ENCODE data around the gene TNFRSF8. TPM values are rescaled to one million over a fixed set of nuclear protein-coding genes. Genes with fewer than 3 reads are reported as not detected.

Gene TNFRSF8
- total and polyA plus RNA-seq, 2 of the 4 experiments (the other 2 are of a cell fraction) = under 0.01 to 0.31 TPM

DNA sequence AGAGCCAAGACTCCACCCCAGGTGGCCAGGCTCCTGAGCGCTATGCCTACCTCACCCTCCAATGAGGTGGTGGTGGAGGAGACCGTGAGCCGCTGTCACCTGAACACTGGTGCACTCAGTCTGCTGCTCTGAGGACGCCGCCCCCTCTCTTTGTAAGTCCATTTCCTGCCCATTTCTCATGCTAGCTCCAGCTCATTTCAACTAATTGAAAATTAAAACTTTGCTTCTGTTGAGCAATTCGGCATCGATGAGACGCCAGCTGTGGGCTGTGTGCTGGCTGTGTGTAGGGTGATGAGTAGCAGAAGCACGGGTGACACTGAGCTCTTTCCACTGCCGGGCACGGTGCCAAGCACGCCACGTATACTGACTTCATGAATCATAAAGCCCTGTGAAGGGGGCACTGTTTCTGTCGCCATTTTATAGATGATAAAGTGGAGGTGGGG, 114.9 kb downstream of the TNFRSF8 start:
- Histone ChIP-seq H4K8ac (ENCODE audit: low read depth in 2 of 2, low read length in 2 of 2) (peak overlapping the region; percentile 68 to 85), H3K9me1 (ENCODE audit: insufficient read depth, low read length) (peaks cover 11% of the 10 kb centered on the region), H3K27ac (ENCODE audit: insufficient read depth, low read length) (peak overlapping the region; percentile 34), H4K5ac (ENCODE audit: low read depth, low read length) (peak overlapping the region; percentile 44), H2AFZ (replicated peaks; ENCODE audit: low read length, poor library complexity) (peak overlapping the region; percentile 85), H2BK120ac (ENCODE audit: low read depth, low read length) (peak overlapping the region; percentile 69), H2BK5ac (ENCODE audit: low read depth, low read length, poor library complexity, severe bottlenecking) (peak overlapping the region; percentile 64), H2BK15ac (ENCODE audit: low read depth, low read length) (peak overlapping the region; percentile 83; the same call in 1 of the 3 replicates), H3K23ac (ENCODE audit: low read depth, low read length) (0 out of 2 replicates have a peak overlapping the region, but pooled peaks have one; percentile 30), H2BK20ac (ENCODE audit: low read depth, low read length) (peak overlapping the region; percentile 85; the same call in 1 of the 2 replicates), H4K20me1 (ENCODE audit: insufficient read depth, low read length) (no peaks in the 10 kb centered on the region), H2AK9ac (replicated peaks; ENCODE audit: low read depth, low read length, poor library complexity) (peak overlapping the region; percentile 83), H3K4me1 (ENCODE audit: control insufficient read depth, insufficient read depth, low read length) (peaks cover 34% of the 10 kb centered on the region), H3K36me3 (ENCODE audit: control insufficient read depth, insufficient read depth, low read length) (no peaks in the 10 kb centered on the region), H2AK5ac (ENCODE audit: low read depth, low read length) (peak overlapping the region; percentile 96), H3K27me3 (ENCODE audit: control insufficient read depth, insufficient read depth, low read length) (no peaks in the 10 kb centered on the region), H3K14ac (replicated peaks; ENCODE audit: low read depth, low read length) (peak overlapping the region; percentile 49; the same call in 1 of the 2 replicates), H4K91ac (ENCODE audit: insufficient read depth, low read depth, low read length) (peak overlapping the region; percentile 80), H3K9me3 (ENCODE audit: control insufficient read depth, insufficient read depth, low read length) (no peaks in the 10 kb centered on the region), H3K56ac (ENCODE audit: extremely low read depth, insufficient read depth, low read length) (no peak overlapping the region), H3K9ac (ENCODE audit: low read depth, low read length) (no peak overlapping the region), H3K4ac (ENCODE audit: low read depth, low read length) (peak overlapping the region; percentile 93), H3K4me3 (ENCODE audit: insufficient read depth, low read depth, low read length) (no peak overlapping the region), H3K4me2 (ENCODE audit: low read depth, low read length) (peak overlapping the region; percentile 56), H3K79me1 (ENCODE audit: low read depth in 1 of 2, low read length in 2 of 2) (peaks cover 0 to 13% of the 10 kb centered on the region in 2 experiments; a peak in 1 of 4 replicates), H3K18ac (ENCODE audit: low read depth, low read length) (peak overlapping the region; percentile 52)
- 0% methylated on average over 5 of the region's 14 CpGs; no CpG with 5 or more reads in 1 of the 2 experiments for WGBS, 2 experiments (ENCODE audit: extremely low coverage in 2 of 2, insufficient read length in 1 of 2)
- no TSS peak for BruUV-seq (replicated peaks)
- in situ Hi-C loops (cut with MboI; ENCODE audit: low sequenced_read_pairs) (no loop called here), dilution Hi-C loops (cut with HindIII; ENCODE audit: low sequenced_read_pairs, unreplicated experiment) (no loop called here), intact Hi-C loops (cut with micrococcal nuclease) (no loop called here)
- ChIA-PET POLR2A (ENCODE audit: unreplicated experiment) (interaction anchor here (0.6 kb wide), 1 partner anchor 9 kb away, joined by 3 read pairs; no protein-coding TSS in a partner anchor), CTCF (interaction anchor here (1.1 to 1.3 kb wide), 2 partner anchors 54 to 442 kb away, joined by 3 read pairs; no protein-coding TSS in a partner anchor)
- DNase-seq = peak; percentile 93
- ATAC-seq (ENCODE audit: low read depth) = peak; percentile 66
- TF ChIP-seq CEBPB (IDR thresholded peaks at IDR 0.05; ENCODE audit: low read depth, low read length) (peak; percentile 97), FOS (IDR thresholded peaks at IDR 0.05; ENCODE audit: low read depth, low read length) (peak; percentile 53), CHD1 (IDR thresholded peaks at IDR 0.05; ENCODE audit: low read depth, low read length) (no peak), RCOR1 (IDR thresholded peaks at IDR 0.05; ENCODE audit: insufficient replicate concordance, low read length) (peak; percentile 62), RFX5 (IDR thresholded peaks at IDR 0.05; ENCODE audit: low read depth, low read length) (no peak), MAZ (IDR thresholded peaks at IDR 0.05; ENCODE audit: borderline replicate concordance, low read depth, low read length) (peak; percentile 61), NFE2L2 (IDR thresholded peaks at IDR 0.05; ENCODE audit: low read depth, low read length) (no peak), BHLHE40 (IDR thresholded peaks at IDR 0.05; ENCODE audit: low read depth, low read length) (peak; percentile 92), RAD21 (IDR thresholded peaks at IDR 0.05; ENCODE audit: low read length) (no peak)

Measured in IMR-90 (cell line).